A549 (cell line): ENCODE data around the gene PVR. TPM values are rescaled to one million over a fixed set of nuclear protein-coding genes. Genes with fewer than 3 reads are reported as not detected.
"Not testable (repeated sequence)": the region's sequence is repeated elsewhere in the genome, so short reads cannot be mapped to it uniquely, and the experiment has no call there.

Source experiments
- ATAC-seq, 2 experiments: fragments of 200-7000 bp in 1 of 2; fragments of >200 bp in 1 of 2; cut with Nextera tagmentation in 1 of 2; cut with Tn5 transposase in 1 of 2; 3 replicates each; pipeline versions ENCODE4 v1.8.0 to v1.9.1; 2018 to 2020; ENCODE audit warnings: mild to moderate bottlenecking in 1 of 2, moderate library complexity in 1 of 2
- CTCF ChIA-PET: fragments of 300-600 bp; sonication (Branson Sonifier 250); formaldehyde crosslinking; extraction: SDS; loops from one replicate; lab custom pipeline; 2021; ENCODE audit warnings: antibody characterized with exemption, inconsistent platforms; lab: Yijun Ruan, JAX
- POLR2A ChIA-PET: fragments of 350-600 bp; formaldehyde crosslinking; extraction: SDS; loops from one replicate; lab custom pipeline; 2021; ENCODE audit warnings: antibody characterized with exemption, inconsistent platforms; lab: Yijun Ruan, JAX
- DNase-seq, 2 experiments: peaks; one replicate each; pipeline versions ENCODE4 v3.0.0 to v3.0.0-alpha.2; 2011 to 2016; ENCODE audit warnings: low read depth in 1 of 2, low spot score in 1 of 2
- FAIRE-seq: peaks from 2 replicates; lab custom pipeline; 2011; peaks lifted over from hg19 to GRCh38; lab: Jason Lieb, UNC
- H3K27ac ChIP-seq, 2 experiments: fragments of >200 bp; sonication (Bioruptor Twin); formaldehyde crosslinking; 3 replicates each; pipeline ENCODE4 v1.5.1; 2016 to 2017
- H3K4me1 ChIP-seq: fragments of >200 bp; sonication (Bioruptor Twin); formaldehyde crosslinking; 3 replicates; pipeline ENCODE4 v1.6.1; 2016
- H3K4me2 ChIP-seq: fragments of >200 bp; sonication (Bioruptor Twin); formaldehyde crosslinking; 3 replicates; pipeline ENCODE4 v1.6.1; 2016
- H3K4me3 ChIP-seq: fragments of >200 bp; sonication (Bioruptor Twin); formaldehyde crosslinking; 3 replicates; pipeline ENCODE4 v1.5.1; 2016
- H3K9me3 ChIP-seq: fragments of >200 bp; sonication (Bioruptor Twin); formaldehyde crosslinking; 3 replicates; pipeline ENCODE4 v1.6.1; 2016
- BCL3 ChIP-seq: fragments of >200 bp; sonication (Bioruptor Twin); formaldehyde crosslinking; IDR thresholded peaks from 3 replicates; pipeline ENCODE4 v1.6.1; 2016
- CBX2 ChIP-seq: fragments of 200-600 bp; sonication (generic); IDR thresholded peaks from 2 replicates; pipeline ENCODE4 v1.6.1; 2016; ENCODE audit warnings: low read depth, mild to moderate bottlenecking, borderline replicate concordance
- CHD4 ChIP-seq: fragments of 200-600 bp; sonication (generic); IDR thresholded peaks from 2 replicates; pipeline ENCODE4 v1.6.1; 2016; ENCODE audit warnings: antibody characterized with exemption, mild to moderate bottlenecking, borderline replicate concordance
- CTCF ChIP-seq: fragments of >200 bp; sonication (Bioruptor Twin); formaldehyde crosslinking; IDR thresholded peaks from 3 replicates; pipeline ENCODE4 v1.5.1; 2016
- EHF ChIP-seq: fragments of 250-450 bp; sonication (Bioruptor Pico); IDR thresholded peaks from 2 replicates; pipeline ENCODE4 v1.5.0; 2020; ENCODE audit warnings: mild to moderate bottlenecking
- GATA3 ChIP-seq: IDR thresholded peaks from 2 replicates; pipeline ENCODE4 v1.6.1; 2012; ENCODE audit warnings: borderline replicate concordance
- HDAC2 ChIP-seq: fragments of 200-600 bp; sonication (generic); IDR thresholded peaks from 2 replicates; pipeline ENCODE4 v1.6.1; 2016
- HEYL ChIP-seq: fragments of 250-450 bp; sonication (Bioruptor Pico); IDR thresholded peaks from 2 replicates; pipeline ENCODE4 v1.8.0; 2021; ENCODE audit warnings: mild to moderate bottlenecking, moderate library complexity
- HOXA7 ChIP-seq: fragments of 250-450 bp; sonication (Bioruptor Pico); IDR thresholded peaks from 2 replicates; pipeline ENCODE4 v1.5.0; 2020; ENCODE audit warnings: mild to moderate bottlenecking, moderate library complexity
- HOXB13 ChIP-seq: fragments of 250-450 bp; sonication (Bioruptor Pico); IDR thresholded peaks from 2 replicates; pipeline ENCODE4 v1.5.0; 2020; ENCODE audit warnings: low read depth, mild to moderate bottlenecking, moderate library complexity
- HOXB5 ChIP-seq: fragments of 250-450 bp; sonication (Bioruptor Pico); IDR thresholded peaks from 2 replicates; pipeline ENCODE4 v1.5.0; 2020; ENCODE audit warnings: mild to moderate bottlenecking, moderate library complexity
- JUN ChIP-seq, 2 experiments: fragments of >200 bp; sonication (Bioruptor Twin); formaldehyde crosslinking; IDR thresholded peaks; 2 replicates in 1 of 2; 3 replicates in 1 of 2; pipeline ENCODE4 v1.6.1; 2016 to 2017
- JUNB ChIP-seq: fragments of >200 bp; sonication (Bioruptor Twin); formaldehyde crosslinking; IDR thresholded peaks from 2 replicates; pipeline ENCODE4 v1.6.1; 2016
- KDM1A ChIP-seq: fragments of 200-600 bp; sonication (generic); IDR thresholded peaks from 2 replicates; pipeline ENCODE4 v1.6.1; 2016; ENCODE audit warnings: low read depth, mild to moderate bottlenecking
- NR3C1 ChIP-seq: fragments of >200 bp; sonication (Bioruptor Twin); formaldehyde crosslinking; IDR thresholded peaks from 3 replicates; pipeline ENCODE4 v1.6.1; 2017
- RCOR1 ChIP-seq: fragments of 150-350 bp; IDR thresholded peaks from 2 replicates; pipeline ENCODE4 v1.6.1; 2014; ENCODE audit warnings: antibody characterized with exemption, low read length, low read depth
- RFX5 ChIP-seq: fragments of 450-650 bp; IDR thresholded peaks from 2 replicates; pipeline ENCODE4 v1.7.1; 2014; ENCODE audit warnings: antibody characterized with exemption, mild to moderate bottlenecking, moderate library complexity
- RNF2 ChIP-seq: fragments of 200-600 bp; sonication (generic); IDR thresholded peaks from 2 replicates; pipeline ENCODE4 v1.6.1; 2016; ENCODE audit warnings: low read depth, mild to moderate bottlenecking, antibody characterized with exemption, moderate library complexity, borderline replicate concordance
- TFCP2L1 ChIP-seq: fragments of 250-450 bp; sonication (Bioruptor Pico); IDR thresholded peaks from 2 replicates; pipeline ENCODE4 v1.5.0; 2021; ENCODE audit warnings: mild to moderate bottlenecking
- USF2 ChIP-seq: fragments of 450-650 bp; IDR thresholded peaks from 2 replicates; pipeline ENCODE4 v1.6.1; 2014; ENCODE audit warnings: antibody characterized with exemption
- ZC3H11A ChIP-seq: fragments of 450-650 bp; IDR thresholded peaks from 2 replicates; pipeline ENCODE4 v1.6.1; 2014; ENCODE audit warnings: antibody characterized with exemption, mild to moderate bottlenecking
- ZFP36 ChIP-seq: fragments of 450-650 bp; IDR thresholded peaks from 2 replicates; pipeline ENCODE4 v1.6.1; 2014; ENCODE audit warnings: borderline replicate concordance; ENCODE audit not compliant: partially characterized antibody
- ZNF302 ChIP-seq: fragments of 250-450 bp; sonication (Bioruptor Pico); IDR thresholded peaks from 2 replicates; pipeline ENCODE4 v1.9.0; 2021; ENCODE audit warnings: inconsistent platforms, mild to moderate bottlenecking, moderate library complexity
- WGBS: methylation state at CpG from one replicate; pipeline ENCODE4 v1.1.6; 2017; ENCODE audit errors: missing lambda C conversion rate; 5-methylcytosine and 5-hydroxymethylcytosine counted together
- polyA plus RNA-seq, 4 experiments: library from polyadenylated mRNA; depleted of rRNA in 3 of 4; stranded (reverse); fragments of >200 nt; fragmentation: RNase III in 1 of 4; extraction: RNeasy Plus Mini Kit Qiagen cat#74134 plus additional on column Dnase treatment in 1 of 4; gene quantifications; 2 replicates in 3 of 4; 3 replicates in 1 of 4; pipeline ENCODE4 v1.2.3, GENCODE V29; 2011 to 2017
- TF ChIP-seq, protein P1 (sequence below): fragments of 200-600 bp; sonication (generic); IDR thresholded peaks from 2 replicates; pipeline ENCODE4 v1.6.1; 2016; ENCODE audit warnings: antibody characterized with exemption, mild to moderate bottlenecking, moderate library complexity

Gene PVR
- polyA plus RNA-seq, 2 of the 4 experiments (the other 2 are of a cell fraction), result 90.3 to 108 TPM

DNA sequence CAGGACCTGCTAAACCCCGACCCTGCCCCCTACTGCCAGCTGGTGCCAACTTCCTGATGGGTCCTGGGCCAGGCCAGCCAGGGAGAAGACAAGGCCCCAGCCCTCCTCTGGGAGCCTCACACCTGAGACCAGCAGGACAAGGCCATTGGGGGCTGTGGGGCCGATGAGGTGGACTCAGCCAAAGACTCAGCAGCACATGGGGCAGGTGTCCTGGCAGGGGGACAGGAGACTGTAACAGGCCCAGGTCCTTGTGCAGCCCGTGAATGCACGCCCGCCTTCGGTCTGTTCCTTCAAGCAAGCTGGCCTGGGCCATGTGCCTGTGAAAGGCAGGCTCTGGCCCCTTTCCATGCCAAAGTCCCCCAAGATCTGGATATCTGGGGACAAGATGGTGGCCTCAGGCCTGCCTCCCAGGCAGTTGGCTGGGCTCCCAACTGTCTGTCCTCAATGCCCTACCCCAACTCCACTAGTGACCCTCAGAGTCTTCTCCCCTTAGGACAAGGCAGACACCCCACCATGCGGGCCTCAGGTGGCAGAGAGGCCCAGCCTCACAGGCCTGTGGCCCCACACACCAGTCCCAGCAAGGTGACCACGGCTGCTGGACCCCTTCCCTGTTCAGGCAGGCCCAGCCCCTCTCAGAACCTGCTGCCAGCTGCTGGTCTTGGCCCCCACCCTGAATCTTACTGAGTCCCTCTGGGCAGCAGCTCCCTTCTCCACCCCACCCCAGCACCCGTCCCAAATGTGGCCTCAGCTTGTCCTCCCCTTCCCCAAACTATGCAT, 39.9 kb downstream of the PVR start (continued):
- TF ChIP-seq, protein P1, sequence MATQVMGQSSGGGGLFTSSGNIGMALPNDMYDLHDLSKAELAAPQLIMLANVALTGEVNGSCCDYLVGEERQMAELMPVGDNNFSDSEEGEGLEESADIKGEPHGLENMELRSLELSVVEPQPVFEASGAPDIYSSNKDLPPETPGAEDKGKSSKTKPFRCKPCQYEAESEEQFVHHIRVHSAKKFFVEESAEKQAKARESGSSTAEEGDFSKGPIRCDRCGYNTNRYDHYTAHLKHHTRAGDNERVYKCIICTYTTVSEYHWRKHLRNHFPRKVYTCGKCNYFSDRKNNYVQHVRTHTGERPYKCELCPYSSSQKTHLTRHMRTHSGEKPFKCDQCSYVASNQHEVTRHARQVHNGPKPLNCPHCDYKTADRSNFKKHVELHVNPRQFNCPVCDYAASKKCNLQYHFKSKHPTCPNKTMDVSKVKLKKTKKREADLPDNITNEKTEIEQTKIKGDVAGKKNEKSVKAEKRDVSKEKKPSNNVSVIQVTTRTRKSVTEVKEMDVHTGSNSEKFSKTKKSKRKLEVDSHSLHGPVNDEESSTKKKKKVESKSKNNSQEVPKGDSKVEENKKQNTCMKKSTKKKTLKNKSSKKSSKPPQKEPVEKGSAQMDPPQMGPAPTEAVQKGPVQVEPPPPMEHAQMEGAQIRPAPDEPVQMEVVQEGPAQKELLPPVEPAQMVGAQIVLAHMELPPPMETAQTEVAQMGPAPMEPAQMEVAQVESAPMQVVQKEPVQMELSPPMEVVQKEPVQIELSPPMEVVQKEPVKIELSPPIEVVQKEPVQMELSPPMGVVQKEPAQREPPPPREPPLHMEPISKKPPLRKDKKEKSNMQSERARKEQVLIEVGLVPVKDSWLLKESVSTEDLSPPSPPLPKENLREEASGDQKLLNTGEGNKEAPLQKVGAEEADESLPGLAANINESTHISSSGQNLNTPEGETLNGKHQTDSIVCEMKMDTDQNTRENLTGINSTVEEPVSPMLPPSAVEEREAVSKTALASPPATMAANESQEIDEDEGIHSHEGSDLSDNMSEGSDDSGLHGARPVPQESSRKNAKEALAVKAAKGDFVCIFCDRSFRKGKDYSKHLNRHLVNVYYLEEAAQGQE, result no peak
- no peak for TF ChIP-seq CBX2
- no peak for TF ChIP-seq HOXA7 (CRISPR knock-in tag)
- no peak for TF ChIP-seq RNF2
- TF ChIP-seq NR3C1, result no peak

DNA sequence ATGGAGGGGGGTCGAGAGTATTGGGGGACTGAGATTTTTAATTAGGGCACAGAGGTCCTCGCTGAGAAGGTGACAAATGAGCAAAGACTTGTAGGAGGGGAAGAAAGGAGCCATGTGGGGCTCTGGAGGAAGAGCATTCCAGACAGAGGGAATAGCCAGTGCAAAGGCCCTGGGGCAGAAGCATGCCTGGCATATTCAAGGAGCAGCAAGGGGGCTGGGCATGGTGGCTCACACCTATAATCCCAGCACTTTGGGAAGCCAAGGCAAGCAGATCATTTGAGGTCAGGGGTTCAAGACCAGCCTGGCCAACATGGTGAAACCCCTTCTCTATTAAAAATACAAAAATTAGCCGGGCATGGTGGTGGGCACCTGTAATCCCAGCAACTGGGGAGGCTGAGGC, 40.7 kb downstream of the PVR start:
- H3K4me3 ChIP-seq, H3K9me3 ChIP-seq, POLR2A ChIA-PET, DNase-seq, ATAC-seq, FAIRE-seq: not testable (repeated sequence)
- Histone ChIP-seq H3K4me2 (peak overlapping the region; percentile 56), H3K4me1 (peaks cover 73% of the 10 kb centered on the region), H3K27ac (peak overlapping the region; percentile 87 to 92)
- TF ChIP-seq HOXB5 (CRISPR knock-in tag) (peak; percentile 40; the same call in 1 of the 2 replicates), CHD4 (peak; percentile 90), KDM1A (peak; percentile 97), HOXB13 (CRISPR knock-in tag) (peak; percentile 82), HDAC2 (peak; percentile 92), ZFP36 (peak; percentile 86), HEYL (CRISPR knock-in tag) (0 out of 2 replicates have a peak, but pooled peaks have one; percentile 24), TFCP2L1 (CRISPR knock-in tag) (0 out of 2 replicates have a peak, but pooled peaks have one; percentile 48), EHF (CRISPR knock-in tag) (peak; percentile 18; the same call in 1 of the 2 replicates)
- 84% methylated on average over 3 of the region's 3 CpGs for WGBS
- CTCF ChIA-PET, result interaction anchor here (1.1 to 15.7 kb wide), 2 partner anchors 25 to 86 kb away, joined by 10 to 180 read pairs; no protein-coding TSS in a partner anchor

DNA sequence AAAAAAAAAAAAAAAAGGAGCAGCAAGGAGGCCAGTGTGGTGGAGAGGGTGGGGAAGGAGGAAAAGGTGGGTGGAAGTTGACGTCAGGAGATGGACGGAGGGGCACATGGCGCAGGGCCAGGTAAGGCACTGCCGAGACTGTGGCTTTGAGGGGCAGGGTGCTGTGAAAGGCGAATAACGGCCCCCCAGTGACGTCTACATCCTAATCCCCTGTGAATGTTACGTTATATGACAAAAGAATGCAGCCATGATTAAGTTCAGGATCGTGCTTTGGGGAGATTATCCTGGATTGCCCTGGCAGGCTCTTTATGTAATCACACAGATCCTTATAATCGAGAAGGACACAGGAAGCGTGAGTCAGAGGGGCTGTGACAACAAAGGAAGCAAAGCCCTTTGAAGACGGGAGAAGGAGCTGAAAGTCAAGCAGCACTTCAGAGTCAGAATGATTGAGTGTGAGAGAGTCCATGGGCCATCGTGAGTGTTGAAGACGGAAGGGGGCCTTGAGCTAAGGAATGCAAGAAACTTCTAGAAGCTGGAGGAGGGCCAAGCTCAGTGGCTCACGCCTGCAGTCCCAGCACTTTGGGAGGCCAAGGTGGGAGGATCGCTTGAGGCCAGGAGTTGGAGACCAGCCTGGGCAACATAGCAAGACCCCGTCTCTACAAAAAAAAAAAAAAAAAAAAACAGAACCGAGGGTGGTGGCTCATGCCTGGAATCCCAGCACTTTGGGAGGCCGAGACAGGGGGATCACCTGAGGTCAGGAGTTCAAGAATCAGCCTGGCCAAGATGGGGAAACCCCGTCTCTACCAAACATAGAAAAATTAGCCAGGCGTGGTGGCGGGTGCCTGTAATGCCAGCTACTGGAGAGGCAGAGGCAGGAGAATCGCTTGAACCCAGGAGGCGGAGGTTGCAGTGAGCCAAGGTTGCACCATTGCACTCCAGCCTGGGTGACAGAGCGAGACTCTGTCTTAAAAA, 41.5 kb downstream of the PVR start:
- DNase-seq (peak; percentile 95 to 99), ATAC-seq (peak; percentile 71 to 74), FAIRE-seq (peak; percentile 99)
- H3K4me2 ChIP-seq, result peak overlapping the region; percentile 56
- H3K4me3 ChIP-seq, result no peak overlapping the region
- ChIA-PET POLR2A (interaction anchor here (0.5 to 1.1 kb wide), 12 partner anchors 9 to 149 kb away, joined by 3 to 8 read pairs (median 4); partner anchors contain the start of gene PVR), CTCF (interaction anchor here (0.6 to 26.6 kb wide), 7 partner anchors 28 to 267 kb away, joined by 3 to 694 read pairs (median 3); partner anchors contain the start of genes CEACAM16 and NECTIN2)
- WGBS, result 17% methylated on average over 25 of the region's 25 CpGs
- H3K27ac ChIP-seq, result peak overlapping the region; percentile 87 to 92
- H3K4me1 ChIP-seq, result peaks cover 81% of the 10 kb centered on the region
- H3K9me3 ChIP-seq, result no peaks in the 10 kb centered on the region
- peak; percentile 82; the same call in 2 of the 3 replicates for TF ChIP-seq BCL3
- no peak for TF ChIP-seq ZC3H11A
- TF ChIP-seq ZFP36, result no peak
- peak; percentile 96 for TF ChIP-seq JUNB
- TF ChIP-seq GATA3, result peak; percentile 96
- TF ChIP-seq ZNF302, result no peak
- TF ChIP-seq JUN (IDR thresholded peaks at IDR 0.05), result peak; percentile 95 to 99; a peak in 4 of 5 replicates
- 0 out of 2 replicates have a peak, but pooled peaks have one; percentile 10 for TF ChIP-seq RFX5
- no peak for TF ChIP-seq USF2
- TF ChIP-seq CTCF, result no peak
- no peak for TF ChIP-seq RCOR1
